Neural crest cell (in vitro differentiated cells): Measurements from ENCODE around the gene SLC9A8. TPM values are rescaled to one million over a fixed set of nuclear protein-coding genes. Genes with fewer than 3 reads are reported as not detected.
A peak's percentile ranks its signal among the peaks of the same experiment; 100 is the strongest.
"Not testable (repeated sequence)": the region's sequence is repeated elsewhere in the genome, so short reads cannot be mapped to it uniquely, and the experiment has no call there.

Experiments
- DNase-seq: peaks from one replicate; pipeline ENCODE4 v3.0.0; 2021; ENCODE audit warnings: low read depth, mixed read lengths, low spot score
- H3K27ac Mint-ChIP-seq: one replicate; pipeline ENCODE4 v1.8.0; 2021; ENCODE audit warnings: mild to moderate bottlenecking, mixed read lengths; ENCODE audit not compliant: unreplicated experiment
- H3K27me3 Mint-ChIP-seq: 2 replicates; pipeline ENCODE4 v1.8.0; 2021; ENCODE audit warnings: low read depth, mild to moderate bottlenecking, mixed read lengths
- H3K36me3 Mint-ChIP-seq: 2 replicates; pipeline ENCODE4 v1.8.0; 2021; ENCODE audit warnings: low read depth, mild to moderate bottlenecking, mixed read lengths
- H3K4me1 Mint-ChIP-seq: 2 replicates; pipeline ENCODE4 v1.8.0; 2021; ENCODE audit warnings: mixed read lengths
- H3K4me3 Mint-ChIP-seq: one replicate; pipeline ENCODE4 v1.8.0; 2021; ENCODE audit warnings: mild to moderate bottlenecking, mixed read lengths
- H3K9me3 Mint-ChIP-seq: 2 replicates; pipeline ENCODE4 v1.8.0; 2021; ENCODE audit warnings: mixed read lengths
- total RNA-seq: library from RNA; stranded (reverse); gene quantifications from 2 replicates; pipeline ENCODE4 v1.2.1, GENCODE V29; 2021
- TF ChIP-seq, protein P1 (sequence below): fragments of 200-600 bp; sonication (generic); conservative IDR thresholded peaks from 2 replicates; pipeline ENCODE4 v1.5.0; 2021; ENCODE audit warnings: antibody characterized with exemption, mild to moderate bottlenecking

Gene SLC9A8
- total RNA-seq, 1 donor from 2014 or later = 9.7 TPM

DNA sequence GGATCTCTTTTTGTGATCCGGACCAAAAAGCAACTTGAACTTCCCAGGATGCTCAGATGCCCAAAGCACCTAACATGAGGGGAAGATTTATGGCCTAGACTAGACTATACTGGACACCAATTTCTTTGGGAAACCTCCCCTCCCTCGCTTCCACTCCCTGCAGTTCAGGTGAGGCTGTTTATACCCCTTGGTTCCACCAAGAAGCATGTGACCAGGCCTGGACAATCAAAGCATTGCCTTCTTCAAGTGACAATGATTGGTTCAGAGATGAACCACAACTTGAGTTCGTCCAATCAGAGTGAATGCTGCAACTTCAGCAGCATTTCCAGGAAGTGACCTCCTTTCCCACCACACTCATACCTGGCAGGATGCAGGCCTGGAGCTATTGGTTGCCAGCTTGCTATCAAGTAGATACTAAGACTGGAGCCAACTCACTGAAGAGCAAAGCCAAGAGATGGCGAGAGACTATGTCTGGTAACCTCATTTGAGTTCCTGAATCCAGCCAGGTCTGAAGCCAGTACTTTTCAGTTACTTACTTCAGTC, 45.6 kb upstream of the SLC9A8 start:
- Mint-ChIP-seq H3K4me3 (no peak overlapping the region), H3K4me1 (peaks cover 46% of the 10 kb centered on the region), H3K27ac (no peak overlapping the region), H3K9me3 (no peaks in the 10 kb centered on the region), H3K27me3 (no peaks in the 10 kb centered on the region), H3K36me3 (no peaks in the 10 kb centered on the region)
- DNase-seq = no peak
- TF ChIP-seq, protein P1, sequence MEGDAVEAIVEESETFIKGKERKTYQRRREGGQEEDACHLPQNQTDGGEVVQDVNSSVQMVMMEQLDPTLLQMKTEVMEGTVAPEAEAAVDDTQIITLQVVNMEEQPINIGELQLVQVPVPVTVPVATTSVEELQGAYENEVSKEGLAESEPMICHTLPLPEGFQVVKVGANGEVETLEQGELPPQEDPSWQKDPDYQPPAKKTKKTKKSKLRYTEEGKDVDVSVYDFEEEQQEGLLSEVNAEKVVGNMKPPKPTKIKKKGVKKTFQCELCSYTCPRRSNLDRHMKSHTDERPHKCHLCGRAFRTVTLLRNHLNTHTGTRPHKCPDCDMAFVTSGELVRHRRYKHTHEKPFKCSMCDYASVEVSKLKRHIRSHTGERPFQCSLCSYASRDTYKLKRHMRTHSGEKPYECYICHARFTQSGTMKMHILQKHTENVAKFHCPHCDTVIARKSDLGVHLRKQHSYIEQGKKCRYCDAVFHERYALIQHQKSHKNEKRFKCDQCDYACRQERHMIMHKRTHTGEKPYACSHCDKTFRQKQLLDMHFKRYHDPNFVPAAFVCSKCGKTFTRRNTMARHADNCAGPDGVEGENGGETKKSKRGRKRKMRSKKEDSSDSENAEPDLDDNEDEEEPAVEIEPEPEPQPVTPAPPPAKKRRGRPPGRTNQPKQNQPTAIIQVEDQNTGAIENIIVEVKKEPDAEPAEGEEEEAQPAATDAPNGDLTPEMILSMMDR = no peak

DNA sequence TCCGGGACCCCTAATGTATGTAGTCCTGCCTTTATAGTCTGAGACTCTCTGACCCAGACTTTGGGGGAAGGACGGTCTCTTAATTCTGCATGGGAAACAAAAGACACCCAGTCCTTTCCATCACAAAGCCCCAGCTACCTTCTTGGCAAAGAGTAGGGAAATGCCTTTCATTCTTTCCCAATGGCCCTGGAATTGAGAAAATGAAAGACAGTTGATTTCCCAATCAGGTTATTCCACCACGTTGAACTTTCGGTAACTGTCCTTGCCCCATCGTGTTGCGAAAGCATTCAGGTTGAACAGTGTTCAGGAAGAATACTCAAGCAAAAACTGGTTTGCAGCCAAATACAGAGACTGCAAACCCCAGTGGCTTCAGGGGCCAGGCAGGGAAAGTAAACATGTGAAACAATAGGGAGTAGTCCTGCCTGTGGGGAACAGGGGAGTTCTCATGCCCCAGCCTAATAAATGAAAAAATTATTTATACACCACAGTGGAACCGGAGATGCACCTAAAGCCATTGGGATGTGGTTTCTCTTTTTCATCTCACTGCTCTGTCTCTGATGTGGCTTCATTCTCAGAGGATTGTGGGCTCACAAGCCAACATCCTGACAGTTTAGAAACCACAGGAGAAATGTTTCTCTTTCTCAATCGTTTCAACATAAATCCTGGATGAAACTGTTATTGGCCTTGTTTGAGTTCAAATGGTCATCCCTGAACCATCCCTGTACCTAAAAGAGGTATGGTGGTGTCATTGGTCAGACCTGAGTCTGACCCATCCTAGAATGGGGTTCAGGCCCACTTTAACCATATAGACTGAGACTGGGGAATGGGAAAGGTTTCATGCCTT, 44.2 kb upstream of the SLC9A8 start:
- Mint-ChIP-seq H3K36me3 (no peaks in the 10 kb centered on the region), H3K9me3 (no peaks in the 10 kb centered on the region), H3K4me1 (peaks cover 45% of the 10 kb centered on the region), H3K4me3 (no peak overlapping the region), H3K27me3 (no peaks in the 10 kb centered on the region), H3K27ac (peak overlapping the region; percentile 12)
- DNase-seq = no peak
- TF ChIP-seq, protein P1 = no peak

DNA sequence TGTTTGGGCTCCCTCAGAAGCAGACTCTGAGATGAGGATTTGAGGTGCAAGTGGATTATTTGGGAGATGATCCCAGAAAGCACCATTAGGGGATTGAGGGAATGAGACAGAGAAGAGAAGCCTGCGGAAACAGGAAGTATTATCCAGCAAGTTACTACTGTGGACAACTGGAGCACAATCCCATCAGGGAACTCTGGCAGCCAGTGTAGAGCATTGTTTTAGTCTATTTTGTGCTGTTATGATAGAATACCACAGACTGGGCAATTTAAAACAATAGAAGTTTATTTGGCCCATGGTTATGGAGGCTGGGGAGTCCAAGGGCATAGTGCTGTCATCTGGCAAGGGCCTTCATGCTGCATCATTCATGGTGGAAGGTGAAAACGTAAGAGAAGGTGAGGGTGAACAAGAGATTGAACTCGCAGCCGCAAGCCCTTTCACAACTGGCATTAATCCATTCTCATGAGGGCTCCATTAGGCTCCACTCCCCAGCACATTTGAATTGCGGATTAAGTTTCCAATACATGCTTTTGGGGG, 43.5 kb upstream of the SLC9A8 start:
- DNase-seq = no peak
- no peaks in the 10 kb centered on the region for H3K36me3 Mint-ChIP-seq
- no peak overlapping the region for H3K4me3 Mint-ChIP-seq
- H3K27me3 Mint-ChIP-seq = no peaks in the 10 kb centered on the region
- no peaks in the 10 kb centered on the region for H3K9me3 Mint-ChIP-seq
- TF ChIP-seq, protein P1 = no peak
- peaks cover 52% of the 10 kb centered on the region for H3K4me1 Mint-ChIP-seq
- H3K27ac Mint-ChIP-seq = peak overlapping the region; percentile 9

DNA sequence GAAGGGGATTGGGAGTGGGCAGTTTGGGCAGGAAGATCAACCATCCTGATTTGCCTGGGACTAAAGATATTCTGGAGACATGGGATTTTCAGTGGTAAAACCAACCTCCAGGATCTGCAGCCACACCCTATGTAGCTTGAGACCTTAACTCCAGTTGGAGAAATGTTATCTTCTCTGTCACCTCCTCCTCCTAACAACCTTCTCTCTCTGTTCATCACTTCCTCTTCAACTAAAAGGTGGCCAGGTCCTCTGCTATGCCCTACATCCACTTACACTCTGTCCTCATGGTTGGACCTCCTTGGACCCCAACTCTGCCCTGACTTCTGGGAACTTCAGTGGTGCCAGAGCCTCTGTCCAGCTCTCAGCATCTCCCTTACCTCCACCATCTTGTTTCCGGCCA, 42.0 kb upstream of the SLC9A8 start:
- Mint-ChIP-seq H3K36me3 (no peaks in the 10 kb centered on the region), H3K27ac (no peak overlapping the region), H3K9me3 (no peaks in the 10 kb centered on the region), H3K27me3 (no peaks in the 10 kb centered on the region), H3K4me3 (no peak overlapping the region), H3K4me1 (peaks cover 54% of the 10 kb centered on the region)
- DNase-seq = no peak
- TF ChIP-seq, protein P1 = no peak

DNA sequence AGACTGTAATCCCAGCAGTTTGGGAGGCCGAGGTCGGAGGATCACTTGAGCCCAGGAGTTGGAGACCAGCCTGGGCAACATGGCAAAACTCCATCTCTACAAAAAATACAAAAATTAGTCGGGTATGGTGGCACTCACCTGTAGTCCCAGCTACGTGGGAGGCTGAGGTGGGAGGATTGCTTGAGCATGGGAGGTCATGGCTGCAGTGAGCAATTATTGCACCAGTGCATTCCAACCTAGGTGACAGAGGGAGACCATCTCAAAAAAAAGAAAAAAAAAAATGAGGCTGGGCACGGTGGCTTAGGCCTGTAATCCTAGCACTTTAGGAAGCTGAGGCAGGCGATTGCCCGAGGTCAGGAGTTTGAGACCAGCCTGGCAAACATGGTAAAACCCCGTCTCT, 38.4 kb upstream of the SLC9A8 start:
- not testable (repeated sequence) for H3K36me3 Mint-ChIP-seq, DNase-seq, H3K4me3 Mint-ChIP-seq, H3K9me3 Mint-ChIP-seq, H3K27me3 Mint-ChIP-seq, H3K27ac Mint-ChIP-seq
- H3K4me1 Mint-ChIP-seq = peaks cover 53% of the 10 kb centered on the region

DNA sequence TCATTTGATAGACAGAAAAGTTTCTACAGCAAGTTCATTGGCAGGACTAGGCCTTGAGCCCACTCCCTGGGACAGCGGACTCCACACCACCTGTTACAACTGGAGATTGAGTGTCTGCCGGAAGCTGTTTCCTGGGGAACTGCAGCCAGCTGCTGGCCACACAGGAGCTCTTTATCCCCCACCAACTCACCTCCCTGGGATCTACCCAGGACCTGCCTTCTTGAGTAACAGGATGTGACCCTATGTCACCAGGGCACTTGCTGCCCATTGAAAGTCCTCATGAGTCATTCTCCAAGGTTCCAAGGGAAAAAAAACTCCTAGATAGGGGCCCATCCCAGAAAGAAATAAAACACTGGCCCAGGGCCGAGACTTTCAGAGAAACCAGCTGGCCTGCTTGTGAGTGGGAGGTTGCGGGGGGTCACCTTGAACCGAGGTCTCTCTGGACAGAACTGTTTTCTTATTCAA, 37.4 kb upstream of the SLC9A8 start:
- H3K36me3 Mint-ChIP-seq = no peaks in the 10 kb centered on the region
- TF ChIP-seq, protein P1 = no peak
- H3K27me3 Mint-ChIP-seq = no peaks in the 10 kb centered on the region
- H3K27ac Mint-ChIP-seq = peak overlapping the region; percentile 86
- H3K9me3 Mint-ChIP-seq = no peaks in the 10 kb centered on the region
- DNase-seq = peak; percentile 30
- H3K4me1 Mint-ChIP-seq = peaks cover 53% of the 10 kb centered on the region
- H3K4me3 Mint-ChIP-seq = peak overlapping the region; percentile 38
